Body of pancreas (tissue), 4 donors: ENCODE results near the gene BLVRA.

Experiments used
- CTCF ChIP-seq, 7 experiments: fragments of 450-650 bp in 4 of 7; fragments of 200-600 bp in 3 of 7; sonication (generic) in 3 of 7; IDR thresholded peaks; one replicate each; pipeline ENCODE4 v1.5.1; 2016 to 2019; ENCODE audit warnings: antibody characterized with exemption in 7 of 7
- POLR2A ChIP-seq, 3 donors: fragments of 450-650 bp; IDR thresholded peaks; one replicate each; pipeline ENCODE4 v1.6.1; 2016; ENCODE audit warnings: antibody characterized with exemption in 3 of 3, mild to moderate bottlenecking in 2 of 3

- TF ChIP-seq CTCF (IDR thresholded peaks at IDR 0.05) = no peak
- no peak for TF ChIP-seq POLR2A (IDR thresholded peaks at IDR 0.05)
Observed at GRCh38 chr7:43758822-43759683, 573 bp downstream of the BLVRA start.
